Upper lobe of left lung (tissue), 4 donors: ENCODE results near the gene DDC.

Source experiments
- CTCF ChIP-seq, 6 experiments: fragments of 450-650 bp in 4 of 6; fragments of 200-600 bp in 2 of 6; sonication (generic) in 2 of 6; IDR thresholded peaks; one replicate each; pipeline ENCODE4 v1.5.1; 2016 to 2019; ENCODE audit warnings: antibody characterized with exemption in 6 of 6
- EP300 ChIP-seq, 4 donors: sonication (generic); formaldehyde crosslinking; IDR thresholded peaks; one replicate each; pipeline ENCODE4 v1.5.1; 2017; ENCODE audit warnings: antibody characterized with exemption in 4 of 4, control low read depth in 2 of 4
- POLR2A ChIP-seq, 4 donors: fragments of 450-650 bp; IDR thresholded peaks; one replicate each; pipeline ENCODE4 v1.5.1; 2016 to 2017; ENCODE audit warnings: antibody characterized with exemption in 4 of 4, mild to moderate bottlenecking in 2 of 4
- POLR2AphosphoS5 ChIP-seq, 2 donors: sonication (generic); formaldehyde crosslinking; IDR thresholded peaks; one replicate each; pipeline ENCODE4 v1.5.1; 2017; ENCODE audit warnings: antibody characterized with exemption in 2 of 2

GRCh38 chr7:50603287-50603686 is 38.1 kb upstream of the DDC start:
- no peak for TF ChIP-seq POLR2AphosphoS5 (IDR thresholded peaks at IDR 0.05)
- TF ChIP-seq CTCF (IDR thresholded peaks at IDR 0.05), result no peak
- no peak for TF ChIP-seq POLR2A (IDR thresholded peaks at IDR 0.05)
- no peak for TF ChIP-seq EP300 (IDR thresholded peaks at IDR 0.05)
